Mucosa of rectum (tissue), 2 donors: Measurements from ENCODE around the gene DRD2.

Experiments
- H3K27ac ChIP-seq, 2 donors: one replicate each; pipeline ENCODE4 v1.7.0; 2013; ENCODE audit warnings: inconsistent platforms in 2 of 2, low read depth in 2 of 2, low read length in 2 of 2
- H3K27me3 ChIP-seq, 2 donors: one replicate each; pipeline ENCODE4 v1.7.0; 2013; ENCODE audit warnings: low read length in 2 of 2; ENCODE audit not compliant: control insufficient read depth in 2 of 2, insufficient read depth in 2 of 2
- H3K36me3 ChIP-seq, 2 donors: one replicate each; pipeline ENCODE4 v1.7.0; 2013; ENCODE audit warnings: low read length in 2 of 2; ENCODE audit not compliant: control insufficient read depth in 2 of 2, insufficient read depth in 2 of 2
- H3K4me1 ChIP-seq, 2 donors: one replicate each; pipeline ENCODE4 v1.7.0; 2013; ENCODE audit warnings: low read length in 2 of 2, mild to moderate bottlenecking in 1 of 2; ENCODE audit not compliant: control insufficient read depth in 2 of 2, insufficient read depth in 2 of 2
- H3K4me3 ChIP-seq, 2 donors: one replicate each; pipeline ENCODE4 v1.7.0; 2013; ENCODE audit warnings: low read length in 2 of 2
- H3K9ac ChIP-seq, 2 donors: one replicate each; pipeline ENCODE4 v1.7.0; 2013; ENCODE audit warnings: low read length in 2 of 2, low read depth in 1 of 2, mild to moderate bottlenecking in 1 of 2
- H3K9me3 ChIP-seq, 2 donors: one replicate each; pipeline ENCODE4 v1.7.0; 2013; ENCODE audit warnings: low read length in 2 of 2; ENCODE audit not compliant: control insufficient read depth in 2 of 2
- donor health status: healthy.
- donor health status: Normal muscosa, but diverticular disease.

DRD2 gene

GRCh38 chr11:113377681-113378412 lies 97.4 kb downstream of the DRD2 start:
- Histone ChIP-seq H3K27me3 (no peaks in the 10 kb centered on the region), H3K4me1 (no peaks in the 10 kb centered on the region), H3K4me3 (no peak overlapping the region), H3K9me3 (no peaks in the 10 kb centered on the region), H3K36me3 (no peaks in the 10 kb centered on the region), H3K27ac (no peak overlapping the region), H3K9ac (no peak overlapping the region)

- Histone ChIP-seq H3K27ac (no peak overlapping the region), H3K4me1 (no peaks in the 10 kb centered on the region), H3K9ac (no peak overlapping the region), H3K36me3 (no peaks in the 10 kb centered on the region), H3K27me3 (no peaks in the 10 kb centered on the region), H3K9me3 (no peaks in the 10 kb centered on the region), H3K4me3 (no peak overlapping the region)
Observed at GRCh38 chr11:113376156-113376555, 99.0 kb downstream of the DRD2 start.

- no peaks in the 10 kb centered on the region for H3K9me3 ChIP-seq
- H3K4me1 ChIP-seq, result no peaks in the 10 kb centered on the region
- no peaks in the 10 kb centered on the region for H3K27me3 ChIP-seq
- no peaks in the 10 kb centered on the region for H3K36me3 ChIP-seq
- H3K4me3 ChIP-seq, result no peak overlapping the region
- H3K27ac ChIP-seq, result no peak overlapping the region
- no peak overlapping the region for H3K9ac ChIP-seq
Observed at GRCh38 chr11:113375402-113375801, 99.8 kb downstream of the DRD2 start.

DNA sequence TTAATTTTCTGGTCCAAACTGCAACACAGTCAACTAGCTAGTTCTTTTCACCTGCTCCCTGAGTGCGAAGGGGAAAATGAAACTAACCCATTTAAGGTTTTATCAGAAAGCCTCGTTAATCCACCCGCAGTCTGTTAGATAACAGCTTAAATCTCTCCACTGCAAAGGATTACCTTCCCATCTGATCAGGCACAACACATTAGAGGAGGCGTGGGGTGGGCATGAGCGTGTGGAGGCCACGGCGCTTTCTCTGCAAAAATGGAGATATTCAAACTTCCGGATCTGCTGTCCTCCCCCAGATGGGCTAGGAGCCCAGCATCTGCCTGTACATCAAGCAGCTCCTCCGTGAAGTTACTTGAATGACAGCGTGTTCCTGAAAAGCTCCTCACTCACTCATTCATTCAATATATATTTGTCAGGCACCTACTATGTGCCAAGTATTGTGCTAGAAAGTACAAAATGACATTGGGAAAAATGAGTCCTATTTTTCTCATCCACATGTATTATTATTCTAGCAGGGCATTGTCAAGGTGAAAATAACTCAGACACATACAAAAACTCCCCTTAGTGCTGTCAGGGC lies 101.1 kb downstream of the DRD2 start:
- H3K4me3 ChIP-seq, result no peak overlapping the region
- H3K27me3 ChIP-seq, result no peaks in the 10 kb centered on the region

GRCh38 chr11:113373306-113373705 lies 101.9 kb downstream of the DRD2 start:
- Histone ChIP-seq H3K4me1 (no peaks in the 10 kb centered on the region), H3K36me3 (peaks cover 3 to 4% of the 10 kb centered on the region in 2 donors), H3K9me3 (no peaks in the 10 kb centered on the region), H3K4me3 (no peak overlapping the region), H3K9ac (no peak overlapping the region), H3K27ac (no peak overlapping the region), H3K27me3 (no peaks in the 10 kb centered on the region)

More for the DNA sequence above, 101.1 kb downstream of the DRD2 start:
- Histone ChIP-seq H3K9ac (no peak overlapping the region), H3K9me3 (no peaks in the 10 kb centered on the region), H3K4me1 (no peaks in the 10 kb centered on the region), H3K27ac (no peak overlapping the region), H3K36me3 (no peaks in the 10 kb centered on the region)

DNA sequence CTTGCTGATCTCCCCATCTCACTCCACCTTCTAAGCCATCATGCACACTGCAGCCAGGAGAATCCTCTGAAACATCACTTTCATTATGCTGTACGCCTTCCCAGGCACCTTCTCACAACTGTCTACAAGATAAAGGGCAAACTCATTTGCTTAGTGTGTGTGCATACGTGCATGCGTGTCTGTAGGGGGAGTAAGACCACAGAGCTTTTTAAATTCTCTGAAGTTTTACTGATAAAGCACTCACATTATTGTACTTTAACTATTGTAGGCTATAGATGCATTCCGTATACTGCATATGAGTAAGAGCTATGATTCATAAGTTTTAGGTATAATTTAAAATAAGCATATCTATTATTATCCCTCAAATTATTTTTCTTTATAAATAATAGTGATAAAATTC lies 102.9 kb downstream of the DRD2 start:
- H3K27ac ChIP-seq, result no peak overlapping the region
- H3K4me3 ChIP-seq, result no peak overlapping the region
- H3K4me1 ChIP-seq, result no peaks in the 10 kb centered on the region
- no peaks in the 10 kb centered on the region for H3K9me3 ChIP-seq
- H3K9ac ChIP-seq, result no peak overlapping the region
- H3K36me3 ChIP-seq, result peaks cover 4 to 6% of the 10 kb centered on the region in 2 donors
- H3K27me3 ChIP-seq, result no peaks in the 10 kb centered on the region

DNA sequence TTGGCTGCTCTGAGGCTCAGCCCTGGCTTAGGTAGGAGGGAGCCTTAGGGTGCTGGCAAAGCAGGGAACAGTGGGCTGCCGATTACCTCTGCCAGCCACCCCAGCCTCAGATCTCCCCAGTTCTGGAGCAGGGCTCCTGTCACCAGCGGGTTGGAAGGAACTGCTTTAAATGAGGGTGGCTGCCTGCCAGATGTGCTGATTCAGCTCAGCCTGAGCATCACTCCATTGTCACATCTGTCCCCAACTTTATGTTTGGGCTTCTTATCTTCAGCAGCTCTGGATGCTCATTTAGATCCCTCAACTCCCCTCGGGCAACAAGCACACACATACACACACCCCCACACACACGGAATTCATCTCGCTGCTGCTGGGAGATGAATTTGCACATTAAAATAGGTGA lies 104.6 kb downstream of the DRD2 start:
- H3K27ac ChIP-seq, result no peak overlapping the region
- no peaks in the 10 kb centered on the region for H3K9me3 ChIP-seq
- H3K27me3 ChIP-seq, result no peaks in the 10 kb centered on the region
- H3K36me3 ChIP-seq, result peaks cover 4 to 6% of the 10 kb centered on the region in 2 donors
- H3K4me1 ChIP-seq, result no peaks in the 10 kb centered on the region
- no peak overlapping the region for H3K4me3 ChIP-seq
- H3K9ac ChIP-seq, result no peak overlapping the region

DNA sequence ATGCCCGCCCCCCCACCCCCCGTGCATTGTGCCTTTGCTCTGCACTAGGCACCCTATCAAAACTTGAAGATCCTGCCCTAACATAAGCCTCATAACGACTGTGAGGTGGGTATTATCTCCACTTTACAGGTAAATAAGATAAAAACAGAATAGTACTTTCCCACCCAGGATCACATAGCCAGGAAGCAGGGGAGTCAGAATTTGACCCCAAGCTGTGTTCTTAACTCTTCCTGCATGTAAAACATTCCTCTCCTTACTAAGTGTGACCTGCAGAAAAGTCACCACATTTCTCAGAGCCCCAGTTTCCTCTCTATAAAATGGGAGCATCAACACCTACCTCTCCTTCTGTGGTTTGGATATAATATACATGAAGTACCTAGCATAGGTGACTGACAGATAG lies 105.8 kb downstream of the DRD2 start:
- no peak overlapping the region for H3K4me3 ChIP-seq
- H3K9ac ChIP-seq, result no peak overlapping the region
- no peaks in the 10 kb centered on the region for H3K9me3 ChIP-seq
- peaks cover 12 to 18% of the 10 kb centered on the region in 2 donors for H3K36me3 ChIP-seq
- H3K27ac ChIP-seq, result no peak overlapping the region
- no peaks in the 10 kb centered on the region for H3K27me3 ChIP-seq
- no peaks in the 10 kb centered on the region for H3K4me1 ChIP-seq

DNA sequence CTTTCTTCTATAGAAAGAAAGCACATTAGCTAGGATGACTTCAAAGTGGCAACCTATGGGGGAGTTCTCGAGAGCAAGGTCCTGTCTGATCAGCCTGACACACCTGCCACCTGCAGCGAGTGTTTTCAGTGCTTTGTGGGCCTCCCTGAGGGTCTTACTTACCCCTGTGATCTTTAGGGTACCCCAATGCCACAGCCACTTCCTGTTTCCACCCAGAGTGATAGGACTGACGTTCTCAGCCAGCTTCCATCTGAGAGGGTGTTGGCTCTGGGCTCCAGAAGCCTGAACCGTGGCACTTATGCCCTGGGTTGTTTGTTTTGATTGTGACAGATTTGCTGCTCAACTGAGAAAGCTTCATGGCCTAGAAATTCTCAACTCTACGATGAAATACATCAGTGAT lies 109.3 kb downstream of the DRD2 start:
- H3K36me3 ChIP-seq, result peaks cover 26 to 36% of the 10 kb centered on the region in 2 donors
- no peak overlapping the region for H3K4me3 ChIP-seq
- H3K27ac ChIP-seq, result no peak overlapping the region
- H3K4me1 ChIP-seq, result no peaks in the 10 kb centered on the region
- no peaks in the 10 kb centered on the region for H3K9me3 ChIP-seq
- H3K27me3 ChIP-seq, result no peaks in the 10 kb centered on the region
- H3K9ac ChIP-seq, result no peak overlapping the region

DNA sequence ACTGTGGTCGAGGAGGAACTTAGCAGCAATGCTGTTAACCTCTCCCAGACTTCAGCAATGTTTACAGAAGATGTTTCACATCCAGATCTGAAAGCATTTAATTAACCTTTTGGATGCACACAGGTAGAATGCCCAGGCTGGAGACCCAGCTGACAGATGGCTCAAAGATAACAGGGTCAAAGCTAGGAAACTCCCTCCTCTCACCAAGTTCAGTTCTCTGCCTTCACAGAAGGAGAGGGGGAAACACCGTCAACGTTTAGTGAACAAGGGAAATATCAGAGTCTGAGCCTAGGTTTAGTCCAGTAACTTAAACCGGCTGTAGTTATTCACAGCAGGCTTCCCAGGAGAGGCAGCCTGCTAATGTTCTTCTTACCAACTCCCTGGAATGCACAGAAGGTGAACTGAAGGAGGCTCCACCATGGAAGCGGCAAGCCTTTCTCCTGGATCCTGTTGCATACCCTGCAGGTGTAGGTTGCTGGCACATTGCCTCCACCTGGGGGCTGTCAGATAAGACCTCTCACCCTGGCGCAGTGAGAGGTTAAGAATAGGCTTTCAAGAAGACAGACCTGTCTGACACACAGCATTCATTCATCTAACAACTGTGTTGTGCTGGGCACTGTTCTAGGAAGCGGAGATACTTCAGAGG lies 111.1 kb downstream of the DRD2 start:
- H3K9me3 ChIP-seq, result no peaks in the 10 kb centered on the region
- no peak overlapping the region for H3K27ac ChIP-seq
- peaks cover 38 to 46% of the 10 kb centered on the region in 2 donors for H3K36me3 ChIP-seq
- no peak overlapping the region for H3K9ac ChIP-seq
- H3K4me3 ChIP-seq, result no peak overlapping the region
- no peaks in the 10 kb centered on the region for H3K27me3 ChIP-seq
- no peaks in the 10 kb centered on the region for H3K4me1 ChIP-seq
